Choroid plexus epithelial cell (primary cell): ENCODE measurements around the gene NTNG1.

ENCODE experiments used
- DNase-seq: peaks from one replicate; pipeline ENCODE4 v3.0.0-alpha.2; 2010; ENCODE audit warnings: low read depth
- H3K4me3 ChIP-seq: 2 replicates; pipeline ENCODE4 v1.5.1; 2011; ENCODE audit warnings: low read depth, mild to moderate bottlenecking, control low read depth, low read length, moderate library complexity
- CTCF ChIP-seq: conservative IDR thresholded peaks from 2 replicates; pipeline ENCODE4 v1.5.1; 2011; ENCODE audit warnings: low read depth, mild to moderate bottlenecking, control low read depth, inconsistent platforms, low read length, moderate library complexity

NTNG1 gene

GRCh38 chr1:107142140-107142542 lies 1.3 kb downstream of the NTNG1 start:
- peak; percentile 68 for DNase-seq
- H3K4me3 ChIP-seq, result peak overlapping the region; percentile 50
- peak; percentile 62 for TF ChIP-seq CTCF

GRCh38 chr1:107142666-107143065 lies 1.8 kb downstream of the NTNG1 start:
- H3K4me3 ChIP-seq, result no peak overlapping the region
- DNase-seq, result no peak
- no peak for TF ChIP-seq CTCF

- no peak for TF ChIP-seq CTCF
- DNase-seq, result no peak
- no peak overlapping the region for H3K4me3 ChIP-seq
Observed at GRCh38 chr1:107145637-107146036, 4.8 kb downstream of the NTNG1 start.

- TF ChIP-seq CTCF, result no peak
- no peak for DNase-seq
- no peak overlapping the region for H3K4me3 ChIP-seq
Observed at GRCh38 chr1:107147843-107148242, 7.0 kb downstream of the NTNG1 start.

GRCh38 chr1:107149946-107150345 lies 9.1 kb downstream of the NTNG1 start:
- no peak overlapping the region for H3K4me3 ChIP-seq
- no peak for TF ChIP-seq CTCF
- DNase-seq, result no peak

- no peak for TF ChIP-seq CTCF
- H3K4me3 ChIP-seq, result no peak overlapping the region
- DNase-seq, result no peak
Observed at GRCh38 chr1:107151295-107151694, 10.5 kb downstream of the NTNG1 start.

- no peak for TF ChIP-seq CTCF
- no peak overlapping the region for H3K4me3 ChIP-seq
- DNase-seq, result no peak
Observed at GRCh38 chr1:107152395-107152794, 11.6 kb downstream of the NTNG1 start.
